Keratinocyte (primary cell): Measurements from ENCODE around the gene LRRFIP2. TPM values are rescaled to one million over a fixed set of nuclear protein-coding genes. Genes with fewer than 3 reads are reported as not detected.

Source experiments
- DNase-seq: peaks from one replicate; pipeline ENCODE4 v3.0.0-alpha.2; 2011; ENCODE audit warnings: low read depth, missing footprints, low spot score
- FAIRE-seq: peaks from 2 replicates; lab custom pipeline; 2011; peaks lifted over from hg19 to GRCh38; lab: Jason Lieb, UNC
- H2AFZ ChIP-seq: 2 replicates; pipeline ENCODE4 v1.6.0; 2012; ENCODE audit warnings: low read length, control low read depth, inconsistent platforms; ENCODE audit not compliant: control insufficient read depth
- H3K27ac ChIP-seq: 2 replicates; pipeline ENCODE4 v1.5.1; 2011; ENCODE audit warnings: low read length; ENCODE audit not compliant: control insufficient read depth, insufficient read depth
- H3K27me3 ChIP-seq: 3 replicates; pipeline ENCODE4 v1.6.0; 2011; ENCODE audit warnings: low read length; ENCODE audit not compliant: control insufficient read depth, insufficient read depth; ENCODE audit errors: extremely low read depth
- H3K36me3 ChIP-seq, 2 experiments: 2 replicates in 1 of 2; 3 replicates in 1 of 2; pipeline ENCODE4 v1.5.1; 2011; ENCODE audit warnings: low read length in 2 of 2, mild to moderate bottlenecking in 1 of 2; ENCODE audit not compliant: control insufficient read depth in 2 of 2, insufficient read depth in 2 of 2; ENCODE audit errors: extremely low read depth in 1 of 2
- H3K4me1 ChIP-seq: 3 replicates; pipeline ENCODE4 v1.5.1; 2011; ENCODE audit warnings: low read length; ENCODE audit not compliant: control insufficient read depth, insufficient read depth; ENCODE audit errors: extremely low read depth
- H3K4me2 ChIP-seq: 3 replicates; pipeline ENCODE4 v1.6.0; 2011; ENCODE audit warnings: low read depth, low read length; ENCODE audit not compliant: control insufficient read depth, insufficient read depth; ENCODE audit errors: extremely low read depth
- H3K4me3 ChIP-seq, 3 experiments: fragments of 200-600 bp in 1 of 3; sonication (generic) in 1 of 3; 2 replicates in 2 of 3; 3 replicates in 1 of 3; pipeline ENCODE4 v1.5.1; 2011 to 2016; ENCODE audit warnings: low read length in 3 of 3, mild to moderate bottlenecking in 3 of 3, control low read depth in 2 of 3, inconsistent platforms in 1 of 3, low read depth in 1 of 3, mixed read lengths in 1 of 3, mixed run types in 1 of 3, moderate library complexity in 1 of 3; ENCODE audit not compliant: control insufficient read depth in 2 of 3, insufficient read depth in 2 of 3; ENCODE audit errors: extremely low read depth in 1 of 3
- H3K79me2 ChIP-seq: 2 replicates; pipeline ENCODE4 v1.6.0; 2012; ENCODE audit warnings: low read length; ENCODE audit not compliant: control insufficient read depth, insufficient read depth
- H3K9ac ChIP-seq: 3 replicates; pipeline ENCODE4 v1.6.0; 2011; ENCODE audit warnings: low read length; ENCODE audit not compliant: control insufficient read depth, insufficient read depth; ENCODE audit errors: extremely low read depth
- H3K9me1 ChIP-seq: 3 replicates; pipeline ENCODE4 v1.6.0; 2011; ENCODE audit warnings: low read length; ENCODE audit not compliant: control insufficient read depth, insufficient read depth; ENCODE audit errors: extremely low read depth
- H3K9me3 ChIP-seq: 2 replicates; pipeline ENCODE4 v1.5.1; 2012; ENCODE audit warnings: low read depth, low read length; ENCODE audit not compliant: control insufficient read depth
- H4K20me1 ChIP-seq: 3 replicates; pipeline ENCODE4 v1.6.0; 2011; ENCODE audit warnings: low read length; ENCODE audit not compliant: control insufficient read depth, insufficient read depth; ENCODE audit errors: extremely low read depth
- EZH2 ChIP-seq: IDR thresholded peaks from one replicate; pipeline ENCODE4 v1.6.1; 2012; ENCODE audit warnings: inconsistent platforms, mild to moderate bottlenecking, low read length, moderate library complexity
- dilution Hi-C: fragments of 300-500 bp; cut with MboI; formaldehyde crosslinking; loops from one replicate; pipeline ENCODE4 v1.7.0; 2020; ENCODE audit warnings: low sequenced_read_pairs; ENCODE audit not compliant: extremely low pct_ligation_motif_present
- polyA plus RNA-seq, 5 experiments: library from polyadenylated mRNA; depleted of rRNA in 3 of 5; stranded (reverse) in 3 of 5; stranded (forward) in 1 of 5; unstranded in 1 of 5; fragments of >200 nt; gene quantifications; 1 replicate in 1 of 5; 2 replicates in 3 of 5; 3 replicates in 1 of 5; pipeline versions ENCODE4 v1.2.1 to v1.2.3, GENCODE V29; 2011 to 2012; ENCODE audit warnings: missing spikeins in 2 of 5, low read depth in 1 of 5, low replicate concordance in 1 of 5
- TF ChIP-seq, protein P1 (sequence below), 3 experiments: IDR thresholded peaks in 1 of 3; conservative IDR thresholded peaks in 1 of 3; optimal IDR thresholded peaks in 1 of 3; 2 replicates in 2 of 3; 3 replicates in 1 of 3; pipeline versions ENCODE3 to v1.5.1; 2011; ENCODE audit warnings: low read length in 3 of 3, mild to moderate bottlenecking in 3 of 3, moderate library complexity in 2 of 3, control low read depth in 1 of 3, inconsistent platforms in 1 of 3; ENCODE audit not compliant: insufficient read depth in 2 of 3; ENCODE audit errors: extremely low read depth in 1 of 3

LRRFIP2 gene
- polyA plus RNA-seq, 1 donor (not counting 4 experiments of a cell fraction or from before 2014, with no cell fraction given) = 70.3 TPM

DNA sequence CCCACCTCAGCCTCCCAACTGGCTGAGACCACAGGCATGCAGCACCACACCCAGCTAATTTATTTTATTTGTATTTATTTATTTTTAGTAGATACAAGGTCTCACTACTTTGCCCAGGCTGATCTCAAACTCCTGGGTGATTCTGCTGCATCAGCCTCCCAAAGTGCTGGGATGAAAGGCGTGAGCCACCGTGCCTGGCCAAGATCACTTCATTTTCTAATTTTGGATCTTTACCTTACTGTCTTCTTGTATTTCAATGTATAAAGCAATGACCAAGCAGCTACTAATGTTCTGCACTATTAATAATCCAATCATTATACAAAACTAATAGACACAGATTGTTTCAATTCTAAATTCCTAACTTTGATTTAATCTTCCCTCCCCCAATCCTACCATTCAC, 56.2 kb downstream of the LRRFIP2 start:
- DNase-seq (no peak), FAIRE-seq (no peak)
- no peak overlapping the region for H3K9ac ChIP-seq
- peaks cover 17% of the 10 kb centered on the region for H3K79me2 ChIP-seq
- H3K4me2 ChIP-seq = no peak overlapping the region
- no peaks in the 10 kb centered on the region for H4K20me1 ChIP-seq
- no peaks in the 10 kb centered on the region for H3K9me3 ChIP-seq
- no peak overlapping the region for H3K4me3 ChIP-seq
- TF ChIP-seq EZH2 = no peak
- TF ChIP-seq, protein P1, sequence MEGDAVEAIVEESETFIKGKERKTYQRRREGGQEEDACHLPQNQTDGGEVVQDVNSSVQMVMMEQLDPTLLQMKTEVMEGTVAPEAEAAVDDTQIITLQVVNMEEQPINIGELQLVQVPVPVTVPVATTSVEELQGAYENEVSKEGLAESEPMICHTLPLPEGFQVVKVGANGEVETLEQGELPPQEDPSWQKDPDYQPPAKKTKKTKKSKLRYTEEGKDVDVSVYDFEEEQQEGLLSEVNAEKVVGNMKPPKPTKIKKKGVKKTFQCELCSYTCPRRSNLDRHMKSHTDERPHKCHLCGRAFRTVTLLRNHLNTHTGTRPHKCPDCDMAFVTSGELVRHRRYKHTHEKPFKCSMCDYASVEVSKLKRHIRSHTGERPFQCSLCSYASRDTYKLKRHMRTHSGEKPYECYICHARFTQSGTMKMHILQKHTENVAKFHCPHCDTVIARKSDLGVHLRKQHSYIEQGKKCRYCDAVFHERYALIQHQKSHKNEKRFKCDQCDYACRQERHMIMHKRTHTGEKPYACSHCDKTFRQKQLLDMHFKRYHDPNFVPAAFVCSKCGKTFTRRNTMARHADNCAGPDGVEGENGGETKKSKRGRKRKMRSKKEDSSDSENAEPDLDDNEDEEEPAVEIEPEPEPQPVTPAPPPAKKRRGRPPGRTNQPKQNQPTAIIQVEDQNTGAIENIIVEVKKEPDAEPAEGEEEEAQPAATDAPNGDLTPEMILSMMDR (optimal IDR thresholded peaks at IDR 0.05 in 1 of 3, IDR thresholded peaks at IDR 0.05 in 1 of 3, conservative IDR thresholded peaks at IDR 0.05 in 1 of 3; ENCODE audit: extremely low read depth in 1 of 3, insufficient read depth in 2 of 3, low read length in 3 of 3) = no peak
- no peaks in the 10 kb centered on the region for H3K27me3 ChIP-seq
- dilution Hi-C loops = no loop called here
- no peaks in the 10 kb centered on the region for H3K9me1 ChIP-seq
- peaks cover 16% of the 10 kb centered on the region for H3K4me1 ChIP-seq
- H3K27ac ChIP-seq = no peak overlapping the region
- H2AFZ ChIP-seq = no peak overlapping the region
- peaks cover 3 to 5% of the 10 kb centered on the region in 2 experiments for H3K36me3 ChIP-seq

DNA sequence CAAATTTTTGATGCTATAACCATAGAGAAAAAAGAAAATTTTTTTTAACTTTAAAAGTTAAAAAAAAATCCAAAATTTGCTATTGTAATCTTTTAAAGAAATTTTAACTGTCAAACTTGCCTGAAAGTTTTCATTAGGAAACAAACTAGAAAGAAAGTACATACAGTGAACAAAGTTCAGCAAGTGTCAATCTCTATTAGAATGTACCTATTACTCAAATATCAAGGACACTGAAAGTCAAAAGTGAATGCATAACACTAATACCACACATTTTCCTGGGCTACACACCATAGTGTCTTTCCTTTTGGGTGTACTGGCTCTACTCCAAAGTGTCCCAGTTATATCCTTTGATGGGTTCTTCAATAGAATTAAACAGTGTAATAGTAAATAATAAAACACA, 56.8 kb downstream of the LRRFIP2 start:
- H3K27me3 ChIP-seq = no peaks in the 10 kb centered on the region
- H4K20me1 ChIP-seq = no peaks in the 10 kb centered on the region
- peaks cover 13% of the 10 kb centered on the region for H3K79me2 ChIP-seq
- no peaks in the 10 kb centered on the region for H3K9me3 ChIP-seq
- no peak overlapping the region for H3K27ac ChIP-seq
- no peak overlapping the region for H3K4me2 ChIP-seq
- peaks cover 16% of the 10 kb centered on the region for H3K4me1 ChIP-seq
- H3K4me3 ChIP-seq = no peak overlapping the region
- no peak overlapping the region for H3K9ac ChIP-seq
- TF ChIP-seq, protein P1 (optimal IDR thresholded peaks at IDR 0.05 in 1 of 3, IDR thresholded peaks at IDR 0.05 in 1 of 3, conservative IDR thresholded peaks at IDR 0.05 in 1 of 3; ENCODE audit: extremely low read depth in 1 of 3, insufficient read depth in 2 of 3, low read length in 3 of 3) = no peak
- no peak for TF ChIP-seq EZH2
- H3K9me1 ChIP-seq = no peaks in the 10 kb centered on the region
- H2AFZ ChIP-seq = no peak overlapping the region
- H3K36me3 ChIP-seq = peaks cover 3 to 7% of the 10 kb centered on the region in 2 experiments
- DNase-seq (no peak), FAIRE-seq (no peak)
- dilution Hi-C loops = no loop called here
